Activated effector memory CD4-positive, alpha-beta T cell treated with anti-CD3 and anti-CD28 coated beads, Interleukin-2, amount 50 U/mL, for 16 hours (primary cell): Measurements from ENCODE around the gene RHOBTB3.
"Not testable (repeated sequence)": the region's sequence is repeated elsewhere in the genome, so short reads cannot be mapped to it uniquely, and the experiment has no call there.

Source experiments
- DNase-seq: peaks from one replicate; pipeline ENCODE4 v3.0.0-alpha.2; 2020

Gene RHOBTB3

DNA sequence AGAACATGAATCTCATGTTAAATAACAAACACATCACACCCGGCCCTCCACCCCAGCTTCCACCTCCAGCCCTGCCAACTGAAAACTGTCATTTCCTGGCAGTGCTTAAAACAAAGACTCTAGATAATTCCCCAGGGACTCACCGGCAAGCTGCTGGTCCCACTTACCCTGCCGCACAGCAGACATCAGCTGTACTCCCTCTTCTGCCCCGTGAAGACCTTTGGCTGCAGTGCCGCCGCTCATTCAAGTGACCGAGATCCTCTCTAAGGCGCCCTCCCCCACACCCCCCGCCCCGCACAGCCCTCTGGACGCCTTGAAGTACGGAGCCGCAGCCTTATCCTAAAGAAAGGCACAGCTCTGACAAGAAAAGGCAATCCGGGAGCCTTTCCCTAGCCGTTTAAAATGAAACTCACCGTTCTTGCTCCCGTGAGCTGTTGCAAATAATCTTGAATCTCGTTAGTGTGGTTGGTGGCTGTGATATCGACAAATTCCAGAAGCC, 91.0 kb downstream of the RHOBTB3 start:
- DNase-seq: peak; percentile 77

DNA sequence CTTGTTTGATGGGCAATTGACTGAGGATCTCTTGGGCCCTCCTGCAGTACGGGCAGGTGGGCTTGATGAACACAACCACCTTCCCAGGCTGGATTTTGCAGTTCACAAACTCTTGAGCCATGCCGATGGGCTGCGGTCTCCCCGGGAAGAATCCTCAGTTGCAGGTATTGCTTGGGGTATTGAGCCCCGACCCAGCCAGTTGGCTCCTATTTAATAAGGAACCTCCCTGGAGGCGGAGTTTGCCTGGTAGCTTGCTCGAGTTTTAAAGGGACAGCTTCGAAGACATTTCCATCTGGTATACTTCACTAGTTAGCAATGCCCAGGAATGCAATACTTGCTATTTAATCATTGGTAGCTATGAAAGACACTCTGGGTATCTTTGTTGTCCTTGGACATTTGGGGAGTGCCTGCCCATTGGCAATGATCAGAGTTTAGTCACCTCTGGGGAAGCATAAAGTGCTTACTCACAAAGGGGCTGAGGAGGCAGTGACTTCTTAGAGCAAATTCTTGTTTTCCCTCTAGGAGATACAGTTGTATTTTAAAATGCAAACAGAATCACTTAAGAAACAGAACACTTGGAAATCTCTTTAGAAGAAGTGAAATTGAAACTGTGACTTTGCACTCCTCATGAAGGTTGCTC, 91.5 kb downstream of the RHOBTB3 start, which contains the start of gene GLRX:
GLRX (minus strand) TSS at position 185 of the 640 bp plus-strand sequence; CDS start at position 121, 64 bp downstream.
- DNase-seq: peak; percentile 85

DNA sequence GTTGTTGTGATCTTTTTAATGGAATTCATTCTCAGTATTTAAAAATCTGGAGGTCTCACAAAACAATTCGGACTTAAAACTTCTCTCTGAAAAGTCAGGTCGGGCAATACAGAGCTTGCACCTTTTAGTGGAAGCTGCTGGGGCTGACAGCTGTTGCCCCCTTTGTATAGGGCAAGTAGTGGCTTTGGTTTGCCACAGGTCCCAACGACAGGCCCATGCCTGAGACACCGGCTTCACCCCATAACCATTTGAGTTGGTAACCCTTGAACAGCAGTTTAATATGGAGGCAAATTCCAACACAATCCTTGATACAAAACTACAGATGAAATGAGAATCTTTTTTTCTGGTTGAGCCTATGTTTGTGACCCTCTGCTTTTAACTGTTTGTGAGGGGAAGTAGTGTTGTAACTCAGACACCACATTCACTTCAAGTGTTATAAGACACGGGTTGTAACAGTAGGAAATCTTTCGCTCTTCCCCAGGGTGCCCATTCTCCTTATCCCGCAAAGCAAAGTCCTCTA, 92.1 kb downstream of the RHOBTB3 start:
- DNase-seq: no peak

DNA sequence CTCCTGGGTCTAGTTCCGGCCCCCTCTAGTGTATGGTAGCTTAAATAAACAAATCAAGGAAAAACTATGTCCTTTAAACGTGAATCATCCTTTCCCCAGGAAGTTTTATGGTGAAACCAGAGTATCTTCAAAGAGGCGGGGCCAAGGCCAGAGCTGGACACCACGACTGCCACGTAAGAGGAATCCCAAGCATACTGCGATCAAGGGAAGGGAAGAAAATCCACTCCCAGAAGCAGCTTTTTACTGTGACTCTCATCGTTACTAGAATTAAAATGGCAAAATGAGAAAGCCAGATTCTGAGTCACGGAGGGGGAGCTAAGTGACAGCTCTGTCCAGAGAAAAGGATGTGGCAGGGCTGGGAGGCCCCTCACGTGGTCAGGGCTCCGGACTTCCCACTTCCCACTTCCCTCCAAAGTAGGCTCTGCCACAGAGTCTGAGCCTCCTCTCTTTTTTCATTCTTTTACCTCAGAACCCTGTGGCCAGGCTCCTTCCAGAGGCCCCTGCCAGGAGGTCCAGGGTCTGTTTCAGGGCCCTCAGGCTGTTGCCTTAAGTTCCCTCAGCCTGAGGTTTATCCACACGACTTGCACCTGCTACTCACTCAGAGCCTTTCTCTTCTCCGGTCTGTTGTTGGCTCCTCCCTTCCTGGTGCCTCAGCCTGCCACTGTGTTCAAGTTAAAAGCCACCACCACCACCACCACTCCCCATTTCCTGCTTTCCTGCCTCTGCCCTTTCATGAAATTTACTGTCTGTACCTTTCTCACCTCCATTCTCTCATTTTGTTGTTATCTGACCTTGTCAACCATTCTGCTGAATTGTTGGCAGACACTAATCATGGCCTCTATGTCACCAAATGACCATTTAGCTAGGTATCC, 92.8 kb downstream of the RHOBTB3 start:
- DNase-seq: peak; percentile 81

DNA sequence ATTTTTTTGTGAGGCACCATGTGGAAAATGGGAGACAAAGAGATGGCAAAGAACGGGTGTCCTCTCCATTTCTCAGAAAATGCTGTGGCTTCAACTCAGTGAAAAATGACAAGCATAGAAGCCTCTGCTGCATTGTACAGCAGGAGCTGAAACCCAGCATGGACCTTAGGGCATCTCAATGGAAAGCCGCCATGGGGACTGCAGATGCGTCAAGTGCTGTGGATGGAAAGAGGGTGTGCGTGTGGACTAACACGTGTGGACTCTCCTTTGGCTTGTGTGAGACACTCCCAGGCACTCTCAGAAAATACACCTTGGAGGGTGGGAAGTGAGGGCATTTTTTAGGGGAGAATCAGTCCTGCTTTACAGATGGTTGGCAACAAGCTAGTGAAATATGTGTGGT, 93.6 kb downstream of the RHOBTB3 start:
- DNase-seq: no peak

DNA sequence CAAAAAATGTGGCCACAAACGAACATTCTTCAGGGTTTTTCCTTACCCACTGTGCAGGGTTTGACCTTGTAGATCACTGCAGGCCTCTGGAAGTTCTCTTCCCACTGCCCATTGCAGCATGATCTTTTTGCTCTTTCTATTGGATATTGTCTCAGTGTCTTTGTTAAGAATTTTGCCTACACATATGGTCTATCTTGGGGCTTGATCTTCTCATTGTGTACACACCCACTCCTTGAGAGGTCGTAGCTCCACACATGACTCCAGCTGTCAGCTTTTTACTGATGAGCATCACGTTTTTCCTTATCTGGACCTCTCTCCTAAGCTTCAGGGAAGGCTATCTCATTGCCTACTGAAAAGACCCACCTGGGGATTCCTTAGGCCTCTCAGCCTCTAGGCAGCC, 94.4 kb downstream of the RHOBTB3 start:
- no peak for DNase-seq

DNA sequence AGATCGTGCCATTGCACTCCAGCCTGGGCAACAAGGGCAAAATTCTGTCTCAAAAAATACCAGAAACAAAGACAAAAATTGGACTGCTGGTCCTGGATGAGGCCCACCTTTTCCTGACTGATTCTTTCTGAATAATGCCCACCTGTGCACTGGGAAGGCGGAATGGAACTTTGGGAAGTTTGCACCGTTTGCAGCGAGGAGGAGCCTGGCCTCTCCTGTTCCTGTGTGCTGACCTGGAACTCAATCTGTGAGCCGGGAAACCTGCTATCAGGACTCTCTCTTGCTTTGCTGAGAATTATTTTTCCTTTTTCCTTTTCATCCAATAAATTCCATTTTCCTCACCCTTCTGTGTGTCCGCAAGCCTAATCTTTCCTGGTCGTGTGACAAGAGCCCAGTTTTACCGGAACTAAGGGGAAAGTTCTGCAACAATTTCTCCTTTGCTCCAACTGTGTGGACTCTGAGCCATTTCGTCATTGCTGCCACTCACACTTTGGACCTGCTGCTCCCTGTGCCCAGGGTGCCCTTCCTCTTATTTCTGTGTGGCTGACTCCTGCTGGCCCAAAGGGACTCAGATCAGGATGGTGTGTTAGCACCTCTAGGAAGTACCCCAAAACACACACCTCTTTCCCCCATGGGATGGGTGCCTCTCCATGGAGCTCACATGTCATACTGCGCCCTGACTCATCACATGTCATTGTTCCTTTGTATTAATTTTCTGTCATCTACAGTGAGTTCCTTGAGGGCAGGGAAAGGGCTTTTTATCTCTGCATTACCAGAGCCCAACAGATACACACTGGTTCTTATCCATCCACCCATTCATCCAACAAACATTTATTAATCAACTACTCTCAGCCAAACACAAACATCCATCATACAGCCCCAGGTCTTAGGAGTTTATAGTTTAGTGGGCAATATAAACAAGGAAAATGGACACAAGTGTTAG, 96.1 kb downstream of the RHOBTB3 start:
- peak; percentile 33 for DNase-seq

DNA sequence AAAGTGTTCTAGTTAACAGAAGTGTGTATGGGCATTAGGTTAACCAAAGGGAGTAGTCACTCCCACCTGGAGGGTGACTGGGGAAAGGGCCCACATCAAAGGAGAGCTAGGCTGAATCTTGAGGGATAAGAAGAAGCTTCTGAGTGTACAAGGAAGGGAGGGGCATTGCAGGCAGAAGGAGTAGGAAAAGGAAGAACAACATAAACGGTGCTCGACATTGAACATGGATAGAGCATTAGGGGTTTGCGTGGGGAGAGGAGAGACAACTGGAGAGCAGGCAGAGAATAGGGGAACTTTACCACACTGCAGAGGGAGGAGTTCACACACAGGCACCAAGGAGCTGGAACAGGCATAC, 96.7 kb downstream of the RHOBTB3 start:
- DNase-seq: no peak

DNA sequence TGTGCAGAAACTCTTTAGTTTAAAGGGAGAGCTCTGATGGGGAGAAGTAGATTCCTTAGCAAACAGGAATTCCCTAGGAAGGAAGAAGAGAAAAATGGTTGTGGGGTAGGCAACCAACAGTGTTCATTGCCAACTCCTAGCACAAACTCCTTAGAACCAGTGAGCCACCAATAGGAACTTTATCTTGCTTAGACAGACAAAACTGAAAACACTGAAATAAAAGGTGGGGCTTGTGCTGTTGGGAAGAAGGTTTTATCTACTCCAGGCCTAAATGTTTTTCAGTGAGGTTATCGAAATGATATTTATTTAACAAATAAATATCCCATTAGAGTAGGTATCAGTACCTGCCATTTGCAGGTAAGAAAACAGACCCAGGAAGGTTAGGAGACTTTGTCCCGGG, 99.1 kb downstream of the RHOBTB3 start:
- DNase-seq: no peak

DNA sequence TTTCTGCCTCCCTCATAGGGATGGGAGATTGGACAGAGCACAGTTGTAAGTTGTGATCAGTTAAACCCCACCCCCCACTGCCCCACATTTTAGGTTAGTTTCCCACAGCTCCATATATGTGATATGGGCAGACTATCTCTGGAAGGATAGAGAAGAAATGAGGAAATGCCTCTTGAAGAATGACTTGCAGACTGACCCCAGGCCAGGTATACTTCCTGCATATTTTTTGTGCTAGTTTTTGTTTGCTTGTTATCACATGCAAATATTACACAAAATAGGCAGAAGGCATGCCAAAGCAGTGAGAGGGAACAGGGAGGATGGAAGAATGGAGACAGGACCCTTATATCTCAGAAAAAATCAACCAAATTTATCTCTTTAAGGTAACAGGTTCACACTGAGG, 101.5 kb downstream of the RHOBTB3 start:
- DNase-seq: no peak

DNA sequence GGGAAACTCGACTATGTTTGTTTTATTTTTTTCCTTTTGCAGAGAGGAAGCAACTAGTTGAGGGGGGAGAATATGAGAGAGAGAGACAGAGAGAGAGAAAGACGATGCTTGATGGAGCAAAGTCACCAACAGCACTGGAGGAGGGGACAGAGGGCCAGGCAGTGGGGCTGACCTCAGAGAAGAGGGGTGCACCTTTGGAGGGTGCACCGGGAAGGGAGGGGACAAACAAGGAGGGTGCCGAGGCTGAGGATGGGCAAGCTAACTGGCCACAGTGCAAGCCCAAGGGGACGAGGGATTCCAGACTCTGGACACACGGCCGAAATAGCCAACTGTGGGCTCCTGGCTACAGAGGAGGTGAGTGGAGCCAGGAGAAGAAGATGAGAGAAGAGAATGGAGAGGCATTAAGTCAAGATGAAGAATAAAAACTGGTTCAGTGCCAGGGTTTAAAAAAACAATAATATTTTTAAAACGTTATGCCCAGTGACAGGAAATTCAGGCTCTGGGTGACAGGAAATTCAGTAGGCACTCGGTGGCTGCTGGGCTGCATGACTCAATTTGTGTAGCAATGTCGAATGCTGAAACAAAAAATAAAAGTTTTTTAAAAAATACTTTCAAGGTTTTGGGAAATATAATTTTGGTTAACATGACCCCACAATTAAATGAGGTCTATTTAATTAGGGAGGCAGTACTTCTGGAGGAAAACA, 104.7 kb downstream of the RHOBTB3 start:
- no peak for DNase-seq

DNA sequence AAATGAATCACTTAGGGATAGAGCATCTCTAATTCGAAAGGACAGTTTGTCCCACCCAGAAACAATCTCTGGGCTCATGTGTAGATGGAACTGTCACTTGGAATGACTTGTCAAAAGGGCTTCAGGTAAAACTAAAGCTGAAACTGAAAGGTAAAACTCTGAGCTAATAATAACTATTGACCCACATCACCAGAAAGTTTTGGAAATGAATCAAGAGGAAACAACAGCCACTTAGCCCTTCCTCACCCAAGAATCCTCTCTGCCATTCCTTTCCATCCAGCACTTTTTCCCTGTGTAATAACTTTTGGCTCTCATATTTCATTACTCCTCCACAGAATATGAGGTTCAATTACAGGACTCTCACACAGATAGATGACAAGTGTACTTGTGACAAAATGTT, 105.4 kb downstream of the RHOBTB3 start:
- no peak for DNase-seq

DNA sequence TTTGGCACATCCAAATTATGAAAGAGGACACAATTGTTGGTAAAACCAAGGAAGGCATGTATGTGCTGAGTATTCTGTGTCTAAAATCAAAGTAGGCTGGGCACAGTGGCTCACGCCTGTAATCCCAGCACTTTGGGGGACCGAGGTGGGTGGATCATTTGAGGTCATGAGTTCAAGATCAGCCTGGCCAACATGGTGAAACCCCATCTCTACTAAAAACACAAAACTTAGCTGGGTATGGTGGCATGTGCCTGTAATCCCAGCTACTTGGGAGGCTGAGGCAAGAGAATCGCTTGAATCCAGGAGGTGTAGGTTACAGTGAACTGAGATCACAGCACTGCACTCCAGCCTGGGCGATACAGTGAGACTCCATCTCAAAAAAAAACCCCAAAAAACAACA, 105.8 kb downstream of the RHOBTB3 start:
- DNase-seq: not testable (repeated sequence)

DNA sequence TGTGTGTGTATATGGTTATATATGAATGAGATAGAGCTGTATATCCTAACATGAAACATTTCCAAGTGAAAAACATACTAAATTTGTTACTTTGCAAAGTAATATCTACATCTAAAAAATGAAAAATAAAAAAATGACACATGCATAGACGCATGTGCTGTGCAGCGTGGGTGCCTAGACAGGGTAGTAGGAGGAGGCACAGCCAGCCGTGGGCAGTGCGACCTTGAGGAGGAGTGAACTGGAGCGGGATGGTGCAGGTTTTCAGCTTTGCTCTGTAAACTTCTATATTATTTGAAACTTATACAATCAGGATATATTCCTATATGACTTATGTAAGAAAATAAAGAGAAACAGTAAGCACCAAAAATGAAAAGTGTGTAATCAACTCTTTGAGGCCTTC, 106.4 kb downstream of the RHOBTB3 start:
- no peak for DNase-seq

DNA sequence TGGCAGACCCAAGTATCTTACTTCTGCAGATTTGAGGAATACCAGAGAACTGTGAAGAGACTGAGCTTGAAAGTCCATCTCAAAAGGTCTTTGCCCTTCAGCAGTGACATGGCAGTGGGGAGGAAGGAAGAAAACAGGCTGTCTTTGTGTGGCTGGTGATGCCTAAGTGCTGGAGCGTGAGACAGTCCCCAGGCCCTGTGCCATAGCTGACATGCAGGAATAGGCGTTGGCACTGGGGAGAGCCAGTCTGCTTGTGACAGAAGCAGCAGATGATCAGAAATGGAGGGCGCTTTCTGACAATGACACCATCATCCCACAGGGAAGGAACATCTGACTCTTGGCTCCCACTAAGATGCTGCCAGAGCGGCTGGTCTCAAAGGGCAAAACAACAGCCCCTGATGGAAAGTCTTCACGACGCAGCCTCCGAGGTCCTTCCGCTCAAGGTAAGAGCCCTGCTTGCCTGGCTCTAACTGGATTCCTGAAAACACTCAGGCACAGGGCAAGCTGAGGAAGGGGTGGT, 106.9 kb downstream of the RHOBTB3 start:
- no peak for DNase-seq

DNA sequence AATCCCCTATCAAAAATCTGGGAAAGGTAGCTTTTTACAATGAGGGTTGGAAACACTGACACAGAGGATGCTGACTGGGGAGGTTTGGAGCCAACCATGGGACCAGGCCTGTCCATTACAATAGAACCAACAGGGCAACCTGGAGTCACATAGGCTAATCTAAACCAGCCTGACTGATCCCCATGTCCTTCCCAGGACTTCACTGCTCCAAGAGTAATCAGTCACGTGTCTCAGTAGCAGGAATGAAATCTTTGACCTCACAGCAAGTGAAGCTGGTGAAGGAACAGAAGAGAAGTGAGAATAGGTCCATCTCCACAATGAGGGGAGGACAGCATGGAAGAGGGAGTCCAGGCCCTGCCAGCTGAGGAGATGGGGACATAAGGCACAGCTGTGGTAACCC, 107.4 kb downstream of the RHOBTB3 start:
- no peak for DNase-seq

DNA sequence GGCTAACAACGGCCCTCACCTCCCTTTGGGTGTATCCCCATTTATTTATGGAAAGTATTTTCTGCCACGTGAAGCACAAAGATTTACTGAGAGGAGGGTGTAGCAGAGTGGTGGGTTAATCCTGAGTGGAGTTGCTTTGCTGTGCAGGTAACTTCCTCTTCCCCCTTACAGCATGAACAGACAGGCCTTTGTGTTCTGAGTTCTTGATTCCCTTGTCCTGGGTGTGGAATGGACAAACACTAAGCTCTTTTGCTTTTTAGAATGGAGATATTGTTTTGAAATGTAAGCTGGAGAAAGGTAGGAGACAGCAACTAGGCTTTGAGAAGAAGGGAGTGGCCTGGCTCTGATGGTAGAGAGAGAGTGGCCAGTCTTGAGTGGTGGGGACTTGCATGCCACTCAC, 108.5 kb downstream of the RHOBTB3 start:
- no peak for DNase-seq

DNA sequence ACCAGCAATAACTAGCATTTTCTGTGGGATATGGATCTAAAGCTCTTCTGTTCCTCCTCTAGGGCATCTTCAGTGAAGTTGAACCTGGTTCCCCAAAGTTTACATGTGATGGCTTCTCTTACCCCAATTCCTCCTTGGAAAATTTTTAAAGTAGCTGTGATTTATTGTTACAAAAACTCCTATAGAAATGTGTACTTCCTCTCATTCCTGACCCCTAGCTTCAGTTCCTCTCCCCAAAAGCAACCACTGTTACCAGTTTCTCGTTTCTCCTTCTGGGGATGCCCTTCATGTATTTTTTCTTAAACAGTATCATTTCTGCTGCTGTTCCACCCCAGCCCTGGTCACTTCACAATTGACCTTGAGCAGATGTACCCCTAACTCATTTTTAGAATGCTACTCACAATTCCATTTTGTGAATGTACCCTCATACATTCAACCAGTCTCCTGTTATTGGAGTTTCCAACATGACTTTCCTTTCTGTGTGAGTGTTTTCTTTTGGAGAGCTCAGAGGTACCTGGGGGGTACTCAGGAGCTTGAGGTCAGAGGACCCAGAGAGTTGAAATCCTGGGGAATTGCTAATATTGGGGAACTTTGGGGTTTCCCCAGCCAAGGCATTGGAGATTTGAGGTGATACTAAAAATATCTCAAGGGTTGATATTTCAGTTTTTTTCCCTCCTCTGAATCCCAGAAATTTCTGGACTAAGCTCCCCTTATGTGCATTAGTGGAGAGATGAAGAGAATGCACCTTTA, 110.0 kb downstream of the RHOBTB3 start:
- DNase-seq: no peak

DNA sequence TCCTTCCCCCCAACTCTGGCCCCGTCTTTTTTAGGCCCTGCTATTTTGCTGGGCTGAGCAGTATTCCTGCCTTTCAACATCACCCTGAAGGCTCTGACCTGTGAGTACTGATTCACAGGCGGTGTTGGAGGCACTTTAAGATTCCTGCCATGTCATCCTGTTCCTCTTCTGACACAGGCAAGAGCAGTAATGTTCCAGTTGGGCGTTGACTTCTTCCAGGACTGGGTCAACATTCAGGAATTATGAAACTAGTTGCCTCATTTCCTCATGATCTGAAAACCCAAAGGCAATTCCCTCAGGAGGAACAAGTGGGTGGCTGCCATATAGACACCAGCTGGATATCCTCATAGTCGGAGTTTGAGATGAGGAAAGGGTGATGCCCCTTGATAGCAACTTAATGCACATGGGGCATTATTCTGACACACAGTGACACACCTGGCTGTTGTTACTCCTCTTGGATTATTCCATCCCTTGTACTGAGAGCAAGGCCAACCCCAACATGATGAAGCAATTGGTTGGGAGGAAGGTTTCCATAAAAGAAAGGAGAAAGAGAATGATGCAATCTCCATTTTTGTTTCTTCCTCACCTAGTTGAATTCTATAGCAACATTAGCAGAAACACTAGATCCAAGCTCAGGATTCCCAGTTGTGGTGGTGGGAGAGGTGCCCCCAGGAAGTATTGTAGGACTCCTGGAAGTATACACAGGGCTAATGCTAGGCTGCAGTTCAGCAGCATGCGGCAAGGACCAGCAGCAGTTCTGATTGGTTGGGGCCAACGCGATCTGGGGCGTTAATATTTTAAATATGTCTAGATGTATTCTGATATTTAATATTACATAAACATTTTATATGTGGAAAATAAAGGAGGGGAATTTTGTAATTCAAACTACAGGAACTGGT, 111.0 kb downstream of the RHOBTB3 start:
- DNase-seq: no peak
